Measurements from ENCODE around the gene GRIN2B.

DNA sequence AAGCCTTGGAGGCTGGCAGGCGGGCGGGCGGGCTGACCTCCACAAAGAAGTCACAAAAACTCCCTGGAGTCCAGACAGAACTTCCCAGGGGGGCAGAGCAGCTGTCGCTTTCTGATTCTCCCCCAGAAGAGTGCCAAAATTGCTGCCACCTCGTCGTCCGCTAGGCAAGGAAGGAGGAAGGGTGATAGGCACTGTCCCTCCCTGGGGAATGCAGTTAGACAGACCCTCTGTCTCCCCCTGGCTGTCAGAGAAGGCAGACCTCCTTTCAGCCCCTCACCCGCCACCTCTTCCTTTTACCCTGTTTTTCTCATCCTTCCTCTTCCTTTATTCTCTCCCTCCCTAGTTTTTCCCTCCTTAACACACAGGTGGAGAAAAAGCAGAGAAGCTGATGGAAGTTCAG lies 18.7 kb downstream of the GRIN2B start:
- TF ChIP-seq CTCF (IDR thresholded peaks at IDR 0.05; ENCODE audit: insufficient read depth, low read depth, low read length) (no peak), EZH2 (IDR thresholded peaks at IDR 0.05; ENCODE audit: insufficient read depth, low read length) (no peak)
